ENCODE results near the gene SEC14L2.
A peak's percentile ranks its signal among the peaks of the same experiment; 100 is the strongest.

Gene SEC14L2

GRCh38 chr22:30382340-30382739, 14.5 kb upstream of the SEC14L2 start:
- Histone ChIP-seq H3K9ac (ENCODE audit: low read depth, low read length) (no peak overlapping the region), H3K9me3 (ENCODE audit: control insufficient read depth, insufficient read depth, low read length) (no peaks in the 10 kb centered on the region), H3K4me3 (ENCODE audit: low read depth, low read length) (no peak overlapping the region), H3K4me1 (ENCODE audit: control insufficient read depth, insufficient read depth, low read length) (peaks cover 5% of the 10 kb centered on the region), H3K27me3 (ENCODE audit: control insufficient read depth, insufficient read depth, low read length) (no peaks in the 10 kb centered on the region), H3K36me3 (ENCODE audit: control insufficient read depth, insufficient read depth, low read length) (peaks cover 20% of the 10 kb centered on the region)

- no peaks in the 10 kb centered on the region for H3K9me3 ChIP-seq (ENCODE audit: control insufficient read depth, insufficient read depth, low read length)
- H3K4me3 ChIP-seq (ENCODE audit: low read depth, low read length) = no peak overlapping the region
- no peak overlapping the region for H3K9ac ChIP-seq (ENCODE audit: low read depth, low read length)
- H3K36me3 ChIP-seq (ENCODE audit: control insufficient read depth, insufficient read depth, low read length) = peaks cover 20% of the 10 kb centered on the region
- H3K27me3 ChIP-seq (ENCODE audit: control insufficient read depth, insufficient read depth, low read length) = no peaks in the 10 kb centered on the region
- peaks cover 5% of the 10 kb centered on the region for H3K4me1 ChIP-seq (ENCODE audit: control insufficient read depth, insufficient read depth, low read length)
Observed at GRCh38 chr22:30383061-30383460, 13.8 kb upstream of the SEC14L2 start.

GRCh38 chr22:30385942-30386341, 10.9 kb upstream of the SEC14L2 start:
- peaks cover 18% of the 10 kb centered on the region for H3K36me3 ChIP-seq (ENCODE audit: control insufficient read depth, insufficient read depth, low read length)
- no peak overlapping the region for H3K9ac ChIP-seq (ENCODE audit: low read depth, low read length)
- H3K27me3 ChIP-seq (ENCODE audit: control insufficient read depth, insufficient read depth, low read length) = no peaks in the 10 kb centered on the region
- peaks cover 5% of the 10 kb centered on the region for H3K4me1 ChIP-seq (ENCODE audit: control insufficient read depth, insufficient read depth, low read length)
- no peaks in the 10 kb centered on the region for H3K9me3 ChIP-seq (ENCODE audit: control insufficient read depth, insufficient read depth, low read length)
- H3K4me3 ChIP-seq (ENCODE audit: low read depth, low read length) = peak overlapping the region; percentile 77

GRCh38 chr22:30386608-30386959, 10.2 kb upstream of the SEC14L2 start:
- peak overlapping the region; percentile 65 for H3K9ac ChIP-seq (ENCODE audit: low read depth, low read length)

GRCh38 chr22:30386960-30387827, 9.6 kb upstream of the SEC14L2 start, which contains the start of gene RNF215:
Gene RNF215 (minus strand): TSS chr22:30387411. CDS start chr22:30387313, 98 bp downstream.
- Histone ChIP-seq H3K9me3 (ENCODE audit: control insufficient read depth, insufficient read depth, low read length) (no peaks in the 10 kb centered on the region), H3K9ac (ENCODE audit: low read depth, low read length) (peak within 1 kb of the TSS; percentile 65), H3K36me3 (ENCODE audit: control insufficient read depth, insufficient read depth, low read length) (peaks cover 13% of the 10 kb centered on the region), H3K27me3 (ENCODE audit: control insufficient read depth, insufficient read depth, low read length) (no peaks in the 10 kb centered on the region), H3K4me3 (ENCODE audit: low read depth, low read length) (peak within 1 kb of the TSS; percentile 77), H3K4me1 (ENCODE audit: control insufficient read depth, insufficient read depth, low read length) (peaks cover 5% of the 10 kb centered on the region)

More at GRCh38 chr22:30386608-30386959, 10.2 kb upstream of the SEC14L2 start:
- Histone ChIP-seq H3K27me3 (ENCODE audit: control insufficient read depth, insufficient read depth, low read length) (no peaks in the 10 kb centered on the region), H3K9me3 (ENCODE audit: control insufficient read depth, insufficient read depth, low read length) (no peaks in the 10 kb centered on the region), H3K4me3 (ENCODE audit: low read depth, low read length) (peak overlapping the region; percentile 77), H3K4me1 (ENCODE audit: control insufficient read depth, insufficient read depth, low read length) (peaks cover 5% of the 10 kb centered on the region), H3K36me3 (ENCODE audit: control insufficient read depth, insufficient read depth, low read length) (peaks cover 16% of the 10 kb centered on the region)

- Histone ChIP-seq H3K4me3 (ENCODE audit: low read depth, low read length) (no peak overlapping the region), H3K9me3 (ENCODE audit: control insufficient read depth, insufficient read depth, low read length) (no peaks in the 10 kb centered on the region), H3K4me1 (ENCODE audit: control insufficient read depth, insufficient read depth, low read length) (peaks cover 4% of the 10 kb centered on the region), H3K9ac (ENCODE audit: low read depth, low read length) (no peak overlapping the region), H3K36me3 (ENCODE audit: control insufficient read depth, insufficient read depth, low read length) (no peaks in the 10 kb centered on the region), H3K27me3 (ENCODE audit: control insufficient read depth, insufficient read depth, low read length) (peaks cover 6% of the 10 kb centered on the region)
Observed at GRCh38 chr22:30390974-30391691, 5.7 kb upstream of the SEC14L2 start.

GRCh38 chr22:30392661-30393321, 4.0 kb upstream of the SEC14L2 start:
- H3K9me3 ChIP-seq (ENCODE audit: control insufficient read depth, insufficient read depth, low read length) = no peaks in the 10 kb centered on the region
- H3K27me3 ChIP-seq (ENCODE audit: control insufficient read depth, insufficient read depth, low read length) = peaks cover 11% of the 10 kb centered on the region
- H3K9ac ChIP-seq (ENCODE audit: low read depth, low read length) = no peak overlapping the region
- H3K4me1 ChIP-seq (ENCODE audit: control insufficient read depth, insufficient read depth, low read length) = no peaks in the 10 kb centered on the region
- no peak overlapping the region for H3K4me3 ChIP-seq (ENCODE audit: low read depth, low read length)
- H3K36me3 ChIP-seq (ENCODE audit: control insufficient read depth, insufficient read depth, low read length) = no peaks in the 10 kb centered on the region

- H3K9ac ChIP-seq (ENCODE audit: low read depth, low read length) = no peak overlapping the region
- H3K27me3 ChIP-seq (ENCODE audit: control insufficient read depth, insufficient read depth, low read length) = peaks cover 16% of the 10 kb centered on the region
- H3K9me3 ChIP-seq (ENCODE audit: control insufficient read depth, insufficient read depth, low read length) = no peaks in the 10 kb centered on the region
- no peaks in the 10 kb centered on the region for H3K36me3 ChIP-seq (ENCODE audit: control insufficient read depth, insufficient read depth, low read length)
- H3K4me1 ChIP-seq (ENCODE audit: control insufficient read depth, insufficient read depth, low read length) = peaks cover 3% of the 10 kb centered on the region
- no peak overlapping the region for H3K4me3 ChIP-seq (ENCODE audit: low read depth, low read length)
Observed at GRCh38 chr22:30393322-30393680, 3.5 kb upstream of the SEC14L2 start.

GRCh38 chr22:30393885-30394284, 2.9 kb upstream of the SEC14L2 start:
- H3K9me3 ChIP-seq (ENCODE audit: control insufficient read depth, insufficient read depth, low read length) = no peaks in the 10 kb centered on the region
- H3K4me3 ChIP-seq (ENCODE audit: low read depth, low read length) = no peak overlapping the region
- H3K4me1 ChIP-seq (ENCODE audit: control insufficient read depth, insufficient read depth, low read length) = peaks cover 4% of the 10 kb centered on the region
- H3K36me3 ChIP-seq (ENCODE audit: control insufficient read depth, insufficient read depth, low read length) = no peaks in the 10 kb centered on the region
- peaks cover 20% of the 10 kb centered on the region for H3K27me3 ChIP-seq (ENCODE audit: control insufficient read depth, insufficient read depth, low read length)
- no peak overlapping the region for H3K9ac ChIP-seq (ENCODE audit: low read depth, low read length)

- no peak overlapping the region for H3K9ac ChIP-seq (ENCODE audit: low read depth, low read length)
- H3K4me1 ChIP-seq (ENCODE audit: control insufficient read depth, insufficient read depth, low read length) = peaks cover 11% of the 10 kb centered on the region
- peak overlapping the region; percentile 64 for H3K4me3 ChIP-seq (ENCODE audit: low read depth, low read length)
- peaks cover 20% of the 10 kb centered on the region for H3K27me3 ChIP-seq (ENCODE audit: control insufficient read depth, insufficient read depth, low read length)
- H3K36me3 ChIP-seq (ENCODE audit: control insufficient read depth, insufficient read depth, low read length) = no peaks in the 10 kb centered on the region
- H3K9me3 ChIP-seq (ENCODE audit: control insufficient read depth, insufficient read depth, low read length) = no peaks in the 10 kb centered on the region
Observed at GRCh38 chr22:30397656-30398635, 1.1 kb downstream of the SEC14L2 start.

Measured in iPS-15b (cell line).